ENCODE results near the gene RPLP2. TPM values are rescaled to one million over a fixed set of nuclear protein-coding genes. Genes with fewer than 3 reads are reported as not detected.

Gene RPLP2
- total and polyA plus RNA-seq, 2 experiments from 2014 or later, result 496 to 523 TPM

GRCh38 chr11:772429-773390 lies 37.1 kb upstream of the RPLP2 start:
- no peaks in the 10 kb centered on the region for H3K9me3 ChIP-seq (ENCODE audit: low read depth)
- H3K27ac ChIP-seq, result no peak overlapping the region
- H3K27me3 ChIP-seq, result no peaks in the 10 kb centered on the region
- peaks cover 16% of the 10 kb centered on the region for H3K36me3 ChIP-seq
- no peak overlapping the region for H3K4me3 ChIP-seq
- no peak for DNase-seq (ENCODE audit: low read depth in 1 of 2, low spot score in 1 of 2)
- H3K4me1 ChIP-seq (ENCODE audit: low read depth), result peaks cover 5% of the 10 kb centered on the region
- TF ChIP-seq CTCF (IDR thresholded peaks at IDR 0.05; ENCODE audit: low read depth, low read length), result no peak

GRCh38 chr11:773425-773824 lies 36.3 kb upstream of the RPLP2 start:
- TF ChIP-seq CTCF (IDR thresholded peaks at IDR 0.05; ENCODE audit: low read depth, low read length), result no peak
- DNase-seq (ENCODE audit: low read depth in 1 of 2, low spot score in 1 of 2), result no peak
- H3K4me3 ChIP-seq, result no peak overlapping the region
- peaks cover 16% of the 10 kb centered on the region for H3K36me3 ChIP-seq
- peaks cover 8% of the 10 kb centered on the region for H3K4me1 ChIP-seq (ENCODE audit: low read depth)
- no peak overlapping the region for H3K27ac ChIP-seq
- H3K27me3 ChIP-seq, result no peaks in the 10 kb centered on the region
- no peaks in the 10 kb centered on the region for H3K9me3 ChIP-seq (ENCODE audit: low read depth)

GRCh38 chr11:773830-774229 lies 35.9 kb upstream of the RPLP2 start:
- Histone ChIP-seq H3K27me3 (no peaks in the 10 kb centered on the region), H3K4me1 (ENCODE audit: low read depth) (peaks cover 8% of the 10 kb centered on the region), H3K4me3 (no peak overlapping the region), H3K9me3 (ENCODE audit: low read depth) (no peaks in the 10 kb centered on the region), H3K36me3 (peaks cover 16% of the 10 kb centered on the region), H3K27ac (no peak overlapping the region)
- no peak for DNase-seq (ENCODE audit: low read depth in 1 of 2, low spot score in 1 of 2)
- TF ChIP-seq CTCF (IDR thresholded peaks at IDR 0.05; ENCODE audit: low read depth, low read length), result no peak

- peaks cover 8% of the 10 kb centered on the region for H3K4me1 ChIP-seq (ENCODE audit: low read depth)
- no peak for TF ChIP-seq CTCF (IDR thresholded peaks at IDR 0.05; ENCODE audit: low read depth, low read length)
- H3K36me3 ChIP-seq, result peaks cover 13% of the 10 kb centered on the region
- DNase-seq (ENCODE audit: low read depth in 1 of 2, low spot score in 1 of 2), result peak in 1 of 2 donors; percentile 34
- H3K27me3 ChIP-seq, result no peaks in the 10 kb centered on the region
- no peaks in the 10 kb centered on the region for H3K9me3 ChIP-seq (ENCODE audit: low read depth)
- H3K27ac ChIP-seq, result no peak overlapping the region
- H3K4me3 ChIP-seq, result no peak overlapping the region
These were observed 34.7 kb upstream of the RPLP2 start for GRCh38 chr11:774873-775592.

- no peaks in the 10 kb centered on the region for H3K9me3 ChIP-seq (ENCODE audit: low read depth)
- H3K4me3 ChIP-seq, result peak overlapping the region; percentile 97
- H3K27me3 ChIP-seq, result no peaks in the 10 kb centered on the region
- peaks cover 5% of the 10 kb centered on the region for H3K36me3 ChIP-seq
- peaks cover 8% of the 10 kb centered on the region for H3K4me1 ChIP-seq (ENCODE audit: low read depth)
- peak overlapping the region; percentile 99 for H3K27ac ChIP-seq
- TF ChIP-seq CTCF (IDR thresholded peaks at IDR 0.05; ENCODE audit: low read depth, low read length), result no peak
- no peak for DNase-seq (ENCODE audit: low read depth in 1 of 2, low spot score in 1 of 2)
These were observed 33.6 kb upstream of the RPLP2 start for GRCh38 chr11:776263-776560.
